IMR-90 (cell line): ENCODE data around the gene MRPL20. TPM values are rescaled to one million over a fixed set of nuclear protein-coding genes. Genes with fewer than 3 reads are reported as not detected.
A peak's percentile ranks its signal among the peaks of the same experiment; 100 is the strongest.

Experiments
- ATAC-seq: fragments of 200-7000 bp; cut with Tn5 transposase; 2 replicates; pipeline ENCODE4 v1.9.1; 2020; ENCODE audit warnings: low read depth, mild to moderate bottlenecking, moderate library complexity
- BruUV-seq: library from RNA; stranded (reverse); fragments of 400-500 nt; replicated peaks from 2 replicates; lab custom pipeline; 2021; lab: Mats Ljungman, UMichigan
- CTCF ChIA-PET: fragments of 300-600 bp; formaldehyde crosslinking; extraction: SDS; loops from one replicate; lab custom pipeline; 2021; ENCODE audit warnings: antibody characterized with exemption; lab: Yijun Ruan, JAX
- POLR2A ChIA-PET: fragments of 300-600 bp; sonication (Branson Sonifier 250); formaldehyde crosslinking; loops from one replicate; lab custom pipeline; 2022; ENCODE audit warnings: antibody characterized with exemption; ENCODE audit not compliant: unreplicated experiment; lab: Charles Lee
- DNase-seq: peaks from one replicate; pipeline ENCODE4 v3.0.0; 2013
- H2AFZ ChIP-seq: replicated peaks from 2 replicates; pipeline ENCODE3; 2013; ENCODE audit warnings: low read length, mild to moderate bottlenecking; ENCODE audit not compliant: poor library complexity
- H2AK5ac ChIP-seq: 2 replicates; pipeline ENCODE4 v1.6.1; 2013; ENCODE audit warnings: low read depth, low read length, inconsistent platforms
- H2AK9ac ChIP-seq: replicated peaks from 2 replicates; pipeline ENCODE3; 2013; ENCODE audit warnings: mild to moderate bottlenecking, low read depth, low read length, moderate library complexity; ENCODE audit not compliant: poor library complexity
- H2BK120ac ChIP-seq: 2 replicates; pipeline ENCODE4 v1.6.1; 2013; ENCODE audit warnings: low read depth, low read length, inconsistent platforms
- H2BK15ac ChIP-seq: 3 replicates; pipeline ENCODE4 v1.6.1; 2013; ENCODE audit warnings: low read depth, low read length, inconsistent platforms
- H2BK20ac ChIP-seq: 2 replicates; pipeline ENCODE4 v1.6.1; 2013; ENCODE audit warnings: low read depth, mild to moderate bottlenecking, inconsistent platforms, low read length, moderate library complexity
- H2BK5ac ChIP-seq: 2 replicates; pipeline ENCODE4 v1.6.1; 2013; ENCODE audit warnings: mild to moderate bottlenecking, low read depth, low read length, inconsistent platforms; ENCODE audit not compliant: poor library complexity, severe bottlenecking
- H3K14ac ChIP-seq: replicated peaks from 2 replicates; pipeline ENCODE4 v1.6.1; 2013; ENCODE audit warnings: low read depth, low read length, inconsistent platforms
- H3K18ac ChIP-seq: 2 replicates; pipeline ENCODE4 v1.6.1; 2013; ENCODE audit warnings: low read depth, low read length, control low read depth
- H3K23ac ChIP-seq: 2 replicates; pipeline ENCODE4 v1.6.1; 2013; ENCODE audit warnings: low read depth, low read length, inconsistent platforms
- H3K27ac ChIP-seq: 2 replicates; pipeline ENCODE4 v1.5.1; 2013; ENCODE audit warnings: mild to moderate bottlenecking, control low read depth, low read length; ENCODE audit not compliant: insufficient read depth
- H3K27me3 ChIP-seq: 2 replicates; pipeline ENCODE4 v1.6.1; 2013; ENCODE audit warnings: low read length; ENCODE audit not compliant: control insufficient read depth, insufficient read depth
- H3K36me3 ChIP-seq: 2 replicates; pipeline ENCODE4 v1.6.1; 2013; ENCODE audit warnings: low read length, mixed read lengths; ENCODE audit not compliant: control insufficient read depth, insufficient read depth
- H3K4ac ChIP-seq: 2 replicates; pipeline ENCODE4 v1.6.1; 2013; ENCODE audit warnings: low read depth, low read length, inconsistent platforms
- H3K4me1 ChIP-seq: 2 replicates; pipeline ENCODE4 v1.6.1; 2013; ENCODE audit warnings: low read length, mixed read lengths; ENCODE audit not compliant: control insufficient read depth, insufficient read depth
- H3K4me2 ChIP-seq: 2 replicates; pipeline ENCODE4 v1.6.1; 2013; ENCODE audit warnings: low read depth, mild to moderate bottlenecking, control low read depth, low read length, moderate library complexity
- H3K4me3 ChIP-seq: 2 replicates; pipeline ENCODE4 v1.5.1; 2013; ENCODE audit warnings: low read depth, mild to moderate bottlenecking, control low read depth, low read length, moderate library complexity; ENCODE audit not compliant: insufficient read depth
- H3K56ac ChIP-seq: 2 replicates; pipeline ENCODE4 v1.6.1; 2013; ENCODE audit warnings: low read length, inconsistent platforms; ENCODE audit not compliant: insufficient read depth; ENCODE audit errors: extremely low read depth
- H3K79me1 ChIP-seq, 2 experiments: 2 replicates each; pipeline ENCODE4 v1.6.1; 2013; ENCODE audit warnings: low read length in 2 of 2, inconsistent platforms in 1 of 2, low read depth in 1 of 2
- H3K9ac ChIP-seq: 2 replicates; pipeline ENCODE4 v1.6.1; 2013; ENCODE audit warnings: low read depth, low read length, control low read depth
- H3K9me1 ChIP-seq: 2 replicates; pipeline ENCODE4 v1.6.1; 2013; ENCODE audit warnings: low read length, inconsistent platforms; ENCODE audit not compliant: insufficient read depth
- H3K9me3 ChIP-seq: 2 replicates; pipeline ENCODE4 v1.6.1; 2013; ENCODE audit warnings: low read length; ENCODE audit not compliant: control insufficient read depth, insufficient read depth
- H4K20me1 ChIP-seq: 2 replicates; pipeline ENCODE4 v1.6.1; 2013; ENCODE audit warnings: low read length, inconsistent platforms; ENCODE audit not compliant: insufficient read depth
- H4K5ac ChIP-seq: 2 replicates; pipeline ENCODE4 v1.6.1; 2013; ENCODE audit warnings: mild to moderate bottlenecking, low read depth, low read length, control low read depth
- H4K8ac ChIP-seq, 2 experiments: 2 replicates each; pipeline ENCODE4 v1.6.1; 2013; ENCODE audit warnings: low read depth in 2 of 2, low read length in 2 of 2, control low read depth in 1 of 2, inconsistent platforms in 1 of 2
- H4K91ac ChIP-seq: 2 replicates; pipeline ENCODE4 v1.6.1; 2013; ENCODE audit warnings: low read depth, low read length, inconsistent platforms; ENCODE audit not compliant: insufficient read depth
- CHD1 ChIP-seq: IDR thresholded peaks from 2 replicates; pipeline ENCODE4 v1.6.1; 2012; ENCODE audit warnings: low read depth, low read length, improper control_type of control experiment
- CTCF ChIP-seq: conservative IDR thresholded peaks from 2 replicates; pipeline ENCODE4 v1.5.1; 2012; ENCODE audit warnings: mild to moderate bottlenecking, low read depth, low read length, improper control_type of control experiment
- ELK1 ChIP-seq: fragments of 150-350 bp; IDR thresholded peaks from 2 replicates; pipeline ENCODE4 v1.6.1; 2016; ENCODE audit warnings: low read depth, mild to moderate bottlenecking, low read length, moderate library complexity, borderline replicate concordance
- FOS ChIP-seq: fragments of 150-350 bp; IDR thresholded peaks from 2 replicates; pipeline ENCODE4 v1.6.1; 2016; ENCODE audit warnings: low read depth, low read length
- MAZ ChIP-seq: IDR thresholded peaks from 2 replicates; pipeline ENCODE4 v1.6.1; 2012; ENCODE audit warnings: low read depth, mild to moderate bottlenecking, low read length, improper control_type of control experiment, moderate library complexity, borderline replicate concordance
- MXI1 ChIP-seq: IDR thresholded peaks from 2 replicates; pipeline ENCODE4 v1.6.1; 2012; ENCODE audit warnings: low read depth, mild to moderate bottlenecking, low read length, moderate library complexity, borderline replicate concordance
- NFE2L2 ChIP-seq: fragments of 150-350 bp; IDR thresholded peaks from 2 replicates; pipeline ENCODE4 v1.6.1; 2016; ENCODE audit warnings: low read depth, mild to moderate bottlenecking, low read length
- POLR2A ChIP-seq: IDR thresholded peaks from 2 replicates; pipeline ENCODE4 v1.6.1; 2012; ENCODE audit warnings: mild to moderate bottlenecking, low read depth, low read length
- RAD21 ChIP-seq: IDR thresholded peaks from 2 replicates; pipeline ENCODE4 v1.6.1; 2012; ENCODE audit warnings: low read length, improper control_type of control experiment
- RCOR1 ChIP-seq: IDR thresholded peaks from 2 replicates; pipeline ENCODE4 v1.6.1; 2012; ENCODE audit warnings: mild to moderate bottlenecking, low read length, improper control_type of control experiment; ENCODE audit not compliant: insufficient replicate concordance
- RFX5 ChIP-seq: IDR thresholded peaks from 2 replicates; pipeline ENCODE4 v1.8.0; 2012; ENCODE audit warnings: low read depth, mild to moderate bottlenecking, low read length, moderate library complexity
- SMC3 ChIP-seq: fragments of 150-350 bp; IDR thresholded peaks from 2 replicates; pipeline ENCODE4 v1.6.1; 2016; ENCODE audit warnings: low read depth, mild to moderate bottlenecking, antibody characterized with exemption, low read length, moderate library complexity
- WGBS, 2 experiments: methylation state at CpG; one replicate each; pipeline versions ENCODE4 v1.1.5 to v1.1.7; 2013; ENCODE audit warnings: missing lambda C conversion rate in 2 of 2; ENCODE audit not compliant: insufficient read length in 1 of 2; ENCODE audit errors: extremely low coverage in 2 of 2; 5-methylcytosine and 5-hydroxymethylcytosine counted together
- dilution Hi-C: fragments of 300-500 bp; cut with HindIII; formaldehyde crosslinking; loops from one replicate; pipeline ENCODE4 v1.14.3; 2018; ENCODE audit warnings: low sequenced_read_pairs; ENCODE audit not compliant: unreplicated experiment
- in situ Hi-C: fragments of 300-500 bp; cut with MboI; formaldehyde crosslinking; loops from 3 replicates; pipeline ENCODE4 v1.14.3; 2019; ENCODE audit warnings: low sequenced_read_pairs, inconsistent platforms, mixed read lengths
- intact Hi-C: fragments of 100-400 bp; cut with micrococcal nuclease; formaldehyde crosslinking; loops from 2 replicates; pipeline ENCODE4 v1.10.0; 2022
- polyA plus RNA-seq, 3 experiments: library from polyadenylated mRNA; depleted of rRNA; stranded (reverse); fragments of >200 nt; gene quantifications; 2 replicates each; pipeline ENCODE4 v1.2.3, GENCODE V29; 2012; ENCODE audit warnings: low replicate concordance in 1 of 3
- total RNA-seq: library from RNA; depleted of rRNA; stranded (reverse); fragments of >200 nt; gene quantifications from 2 replicates; pipeline ENCODE4 v1.2.3, GENCODE V29; 2012

Gene MRPL20
- total and polyA plus RNA-seq, 2 of the 4 experiments (the other 2 are of a cell fraction), result 141 to 157 TPM

GRCh38 chr1:1401457-1402010 is 5.6 kb downstream of the MRPL20 start:
- no CpG with 5 or more reads among the region's 7 CpGs for WGBS, 2 experiments
- Histone ChIP-seq H2BK20ac (no peak overlapping the region), H2BK5ac (no peak overlapping the region), H3K23ac (no peak overlapping the region), H4K5ac (no peak overlapping the region), H3K9me1 (peaks cover 11% of the 10 kb centered on the region), H2BK15ac (no peak overlapping the region), H3K4ac (no peak overlapping the region), H3K56ac (no peak overlapping the region), H2AFZ (no peak overlapping the region), H3K27ac (no peak overlapping the region), H4K91ac (no peak overlapping the region), H3K27me3 (no peaks in the 10 kb centered on the region), H2AK9ac (peak overlapping the region; percentile 99), H4K8ac (no peak overlapping the region), H3K79me1 (peaks cover 22 to 73% of the 10 kb centered on the region in 2 experiments), H3K18ac (no peak overlapping the region), H3K4me1 (peaks cover 17% of the 10 kb centered on the region), H3K9me3 (no peaks in the 10 kb centered on the region), H2AK5ac (no peak overlapping the region), H3K9ac (no peak overlapping the region), H4K20me1 (peaks cover 28% of the 10 kb centered on the region; the same call in 1 of the 2 replicates), H3K36me3 (peaks cover 55% of the 10 kb centered on the region), H3K4me3 (no peak overlapping the region), H3K14ac (no peak overlapping the region), H3K4me2 (no peak overlapping the region), H2BK120ac (no peak overlapping the region)
- ChIA-PET POLR2A (no interaction called here), CTCF (no interaction called here)
- intact Hi-C loops, result no loop called here
- BruUV-seq, result no TSS peak
- dilution Hi-C loops, result no loop called here
- DNase-seq (no peak), ATAC-seq (no peak)
- TF ChIP-seq SMC3 (no peak), RCOR1 (no peak), CTCF (no peak), MXI1 (no peak), FOS (no peak), CHD1 (no peak), RAD21 (no peak), RFX5 (no peak), MAZ (no peak), NFE2L2 (no peak), ELK1 (no peak), POLR2A (no peak)
- in situ Hi-C loops, result no loop called here
